Fibroblast of the aortic adventitia (primary cell): ENCODE measurements around the gene LMX1A. TPM values are rescaled to one million over a fixed set of nuclear protein-coding genes. Genes with fewer than 3 reads are reported as not detected.
A peak's percentile ranks its signal among the peaks of the same experiment; 100 is the strongest.

Source experiments
- DNase-seq: peaks from one replicate; pipeline ENCODE4 v3.0.0-alpha.2; 2010; ENCODE audit warnings: low read depth
- H3K4me3 ChIP-seq: 2 replicates; pipeline ENCODE4 v1.5.1; 2011; ENCODE audit warnings: low read depth, mild to moderate bottlenecking, control low read depth, low read length, moderate library complexity
- total RNA-seq: library from RNA; depleted of rRNA; stranded (reverse); fragments of >200 nt; gene quantifications from 2 replicates; pipeline ENCODE4 v1.2.3, GENCODE V29; 2012; ENCODE audit warnings: low replicate concordance
- TF ChIP-seq, protein P1 (sequence below): IDR thresholded peaks from 2 replicates; pipeline ENCODE4 v1.5.1; 2011; ENCODE audit warnings: mild to moderate bottlenecking, low read length, control low read depth, inconsistent platforms; ENCODE audit not compliant: insufficient read depth

Gene LMX1A
- total RNA-seq, 1 donor: not detected

- peak; percentile 28 for DNase-seq
- TF ChIP-seq, protein P1, sequence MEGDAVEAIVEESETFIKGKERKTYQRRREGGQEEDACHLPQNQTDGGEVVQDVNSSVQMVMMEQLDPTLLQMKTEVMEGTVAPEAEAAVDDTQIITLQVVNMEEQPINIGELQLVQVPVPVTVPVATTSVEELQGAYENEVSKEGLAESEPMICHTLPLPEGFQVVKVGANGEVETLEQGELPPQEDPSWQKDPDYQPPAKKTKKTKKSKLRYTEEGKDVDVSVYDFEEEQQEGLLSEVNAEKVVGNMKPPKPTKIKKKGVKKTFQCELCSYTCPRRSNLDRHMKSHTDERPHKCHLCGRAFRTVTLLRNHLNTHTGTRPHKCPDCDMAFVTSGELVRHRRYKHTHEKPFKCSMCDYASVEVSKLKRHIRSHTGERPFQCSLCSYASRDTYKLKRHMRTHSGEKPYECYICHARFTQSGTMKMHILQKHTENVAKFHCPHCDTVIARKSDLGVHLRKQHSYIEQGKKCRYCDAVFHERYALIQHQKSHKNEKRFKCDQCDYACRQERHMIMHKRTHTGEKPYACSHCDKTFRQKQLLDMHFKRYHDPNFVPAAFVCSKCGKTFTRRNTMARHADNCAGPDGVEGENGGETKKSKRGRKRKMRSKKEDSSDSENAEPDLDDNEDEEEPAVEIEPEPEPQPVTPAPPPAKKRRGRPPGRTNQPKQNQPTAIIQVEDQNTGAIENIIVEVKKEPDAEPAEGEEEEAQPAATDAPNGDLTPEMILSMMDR: peak; percentile 19
- no peak overlapping the region for H3K4me3 ChIP-seq
Observed at GRCh38 chr1:165290148-165290547, 66.4 kb downstream of the LMX1A start.

DNA sequence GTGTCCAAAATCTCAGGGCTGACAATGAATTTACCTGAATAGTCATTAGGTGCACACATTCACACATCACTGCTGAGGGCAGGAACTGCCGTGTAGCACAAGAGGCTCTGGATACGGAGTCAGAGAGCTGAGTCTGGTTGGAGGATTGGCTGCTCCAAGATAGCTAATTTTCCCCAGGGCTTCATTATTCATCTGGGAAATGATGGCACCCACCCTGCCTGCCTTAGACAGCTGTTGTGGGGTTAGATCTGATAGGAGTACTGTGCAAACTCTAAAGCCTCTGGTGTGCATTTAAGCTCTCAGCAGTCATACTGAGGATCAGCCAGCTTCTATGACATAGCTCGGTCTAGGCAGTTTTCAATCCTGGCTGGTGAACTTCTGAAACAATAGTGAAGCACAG is 67.0 kb downstream of the LMX1A start:
- TF ChIP-seq, protein P1: no peak
- DNase-seq: no peak
- no peak overlapping the region for H3K4me3 ChIP-seq

GRCh38 chr1:165288350-165289120 is 68.0 kb downstream of the LMX1A start:
- DNase-seq: no peak
- TF ChIP-seq, protein P1: no peak

GRCh38 chr1:165287781-165288180 is 68.7 kb downstream of the LMX1A start:
- no peak overlapping the region for H3K4me3 ChIP-seq
- TF ChIP-seq, protein P1: no peak
- DNase-seq: no peak

More at GRCh38 chr1:165288350-165289120, 68.0 kb downstream of the LMX1A start:
- H3K4me3 ChIP-seq: no peak overlapping the region

GRCh38 chr1:165287329-165287728 is 69.2 kb downstream of the LMX1A start:
- TF ChIP-seq, protein P1: no peak
- DNase-seq: no peak
- H3K4me3 ChIP-seq: no peak overlapping the region

- no peak for DNase-seq
- H3K4me3 ChIP-seq: no peak overlapping the region
- TF ChIP-seq, protein P1: no peak
Observed at GRCh38 chr1:165284454-165284853, 72.1 kb downstream of the LMX1A start.
